Measurements from ENCODE around the gene LUZP2.

The LUZP2 gene

DNA sequence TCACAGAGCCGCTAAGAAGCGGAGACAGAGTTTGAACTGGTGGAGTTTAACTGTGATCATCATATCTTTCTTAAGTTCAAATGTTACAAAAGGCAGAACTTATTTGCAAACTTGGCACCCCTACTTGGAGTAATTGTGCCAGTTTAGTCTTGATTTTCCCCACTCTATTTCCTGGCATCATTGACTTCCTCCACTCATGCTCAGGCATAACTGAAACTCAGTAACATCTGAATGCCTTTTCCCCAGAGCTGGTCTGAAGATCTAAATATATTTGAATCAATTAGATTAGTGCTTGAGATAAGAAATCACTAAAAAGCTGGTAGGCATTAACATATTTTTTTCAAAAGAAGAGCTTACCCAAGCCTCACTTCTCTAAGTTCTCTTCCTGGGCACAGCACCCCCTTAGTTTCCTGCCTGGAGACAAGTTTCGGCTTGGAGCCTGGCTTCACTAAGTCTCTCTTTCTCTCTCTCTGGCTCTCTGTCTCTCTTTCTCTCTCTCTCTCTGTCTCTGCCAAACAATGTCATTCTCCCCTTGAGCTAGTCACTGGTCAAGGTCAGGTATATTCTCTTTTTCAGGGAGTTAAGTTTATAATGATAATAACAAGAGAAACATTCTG is 190.8 kb downstream of the LUZP2 start:
- TF ChIP-seq PATZ1 (CRISPR knock-in tag; IDR thresholded peaks at IDR 0.05; ENCODE audit: borderline replicate concordance) (no peak), SNAI2 (CRISPR knock-in tag; IDR thresholded peaks at IDR 0.05) (no peak), GLIS3 (CRISPR knock-in tag; IDR thresholded peaks at IDR 0.05) (no peak), OSR1 (CRISPR knock-in tag; IDR thresholded peaks at IDR 0.05) (no peak), ISL1 (CRISPR knock-in tag; IDR thresholded peaks at IDR 0.05) (no peak), PPARA (CRISPR knock-in tag; IDR thresholded peaks at IDR 0.05; ENCODE audit: borderline replicate concordance) (no peak), ZNF70 (CRISPR knock-in tag; IDR thresholded peaks at IDR 0.05) (no peak), ARNTL (CRISPR knock-in tag; IDR thresholded peaks at IDR 0.05; ENCODE audit: borderline replicate concordance, low read depth) (no peak), ZFP3 (CRISPR knock-in tag; IDR thresholded peaks at IDR 0.05) (no peak), ZC3H10 (CRISPR knock-in tag; IDR thresholded peaks at IDR 0.05) (no peak), CREB5 (CRISPR knock-in tag; IDR thresholded peaks at IDR 0.05; ENCODE audit: low read depth) (no peak), BACH2 (CRISPR knock-in tag; IDR thresholded peaks at IDR 0.05; ENCODE audit: borderline replicate concordance) (no peak), ZNF565 (CRISPR knock-in tag; conservative IDR thresholded peaks at IDR 0.05; ENCODE audit: low read depth) (no peak)
- peak; percentile 71 for ATAC-seq

DNA sequence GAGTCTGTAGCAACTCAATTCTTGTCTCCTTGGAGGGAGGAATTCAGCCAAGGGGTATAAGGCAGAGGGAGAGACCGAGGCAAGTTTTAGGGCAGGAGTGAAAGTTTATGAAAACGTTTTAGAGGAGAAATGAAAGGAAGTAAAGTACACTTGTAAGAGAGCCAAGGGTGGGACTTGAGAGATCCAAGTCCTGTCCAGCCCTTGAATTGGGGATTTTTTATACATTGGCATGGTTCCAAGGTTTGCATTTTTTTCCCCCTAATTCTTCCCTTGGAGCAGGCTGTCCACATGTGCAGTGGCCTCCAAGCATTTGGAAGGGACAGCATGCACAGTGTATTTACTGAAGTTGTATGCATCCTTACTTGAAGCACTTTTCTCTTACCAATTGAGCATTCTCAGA is 192.1 kb downstream of the LUZP2 start:
- TF ChIP-seq CSDC2 (CRISPR knock-in tag; IDR thresholded peaks at IDR 0.05) = no peak
- no peak for TF ChIP-seq ZNF70 (CRISPR knock-in tag; IDR thresholded peaks at IDR 0.05)
- TF ChIP-seq ZFP30 (CRISPR knock-in tag; IDR thresholded peaks at IDR 0.05) = no peak
- TF ChIP-seq ZC3H10 (CRISPR knock-in tag; IDR thresholded peaks at IDR 0.05) = no peak
- TF ChIP-seq TOX (CRISPR knock-in tag; IDR thresholded peaks at IDR 0.05; ENCODE audit: borderline replicate concordance) = no peak
- no peak for TF ChIP-seq SNAI2 (CRISPR knock-in tag; IDR thresholded peaks at IDR 0.05)
- no peak for TF ChIP-seq CREB5 (CRISPR knock-in tag; IDR thresholded peaks at IDR 0.05; ENCODE audit: low read depth)
- no peak for TF ChIP-seq BACH2 (CRISPR knock-in tag; IDR thresholded peaks at IDR 0.05; ENCODE audit: borderline replicate concordance)
- no peak for TF ChIP-seq ESRRG (CRISPR knock-in tag; IDR thresholded peaks at IDR 0.05)
- TF ChIP-seq, protein P1, sequence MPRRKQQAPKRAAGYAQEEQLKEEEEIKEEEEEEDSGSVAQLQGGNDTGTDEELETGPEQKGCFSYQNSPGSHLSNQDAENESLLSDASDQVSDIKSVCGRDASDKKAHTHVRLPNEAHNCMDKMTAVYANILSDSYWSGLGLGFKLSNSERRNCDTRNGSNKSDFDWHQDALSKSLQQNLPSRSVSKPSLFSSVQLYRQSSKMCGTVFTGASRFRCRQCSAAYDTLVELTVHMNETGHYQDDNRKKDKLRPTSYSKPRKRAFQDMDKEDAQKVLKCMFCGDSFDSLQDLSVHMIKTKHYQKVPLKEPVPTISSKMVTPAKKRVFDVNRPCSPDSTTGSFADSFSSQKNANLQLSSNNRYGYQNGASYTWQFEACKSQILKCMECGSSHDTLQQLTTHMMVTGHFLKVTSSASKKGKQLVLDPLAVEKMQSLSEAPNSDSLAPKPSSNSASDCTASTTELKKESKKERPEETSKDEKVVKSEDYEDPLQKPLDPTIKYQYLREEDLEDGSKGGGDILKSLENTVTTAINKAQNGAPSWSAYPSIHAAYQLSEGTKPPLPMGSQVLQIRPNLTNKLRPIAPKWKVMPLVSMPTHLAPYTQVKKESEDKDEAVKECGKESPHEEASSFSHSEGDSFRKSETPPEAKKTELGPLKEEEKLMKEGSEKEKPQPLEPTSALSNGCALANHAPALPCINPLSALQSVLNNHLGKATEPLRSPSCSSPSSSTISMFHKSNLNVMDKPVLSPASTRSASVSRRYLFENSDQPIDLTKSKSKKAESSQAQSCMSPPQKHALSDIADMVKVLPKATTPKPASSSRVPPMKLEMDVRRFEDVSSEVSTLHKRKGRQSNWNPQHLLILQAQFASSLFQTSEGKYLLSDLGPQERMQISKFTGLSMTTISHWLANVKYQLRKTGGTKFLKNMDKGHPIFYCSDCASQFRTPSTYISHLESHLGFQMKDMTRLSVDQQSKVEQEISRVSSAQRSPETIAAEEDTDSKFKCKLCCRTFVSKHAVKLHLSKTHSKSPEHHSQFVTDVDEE (CRISPR knock-in tag; IDR thresholded peaks at IDR 0.05) = no peak
- no peak for TF ChIP-seq OSR1 (CRISPR knock-in tag; IDR thresholded peaks at IDR 0.05)
- no peak for TF ChIP-seq CSRNP3 (CRISPR knock-in tag; IDR thresholded peaks at IDR 0.05)
- no peak for TF ChIP-seq PPARA (CRISPR knock-in tag; IDR thresholded peaks at IDR 0.05; ENCODE audit: borderline replicate concordance)
- no peak for TF ChIP-seq RARB (CRISPR knock-in tag; IDR thresholded peaks at IDR 0.05)
- no peak for TF ChIP-seq ZNF8 (CRISPR knock-in tag; IDR thresholded peaks at IDR 0.05)
- no peak for ATAC-seq

GRCh38 chr11:24697522-24698111 is 200.8 kb downstream of the LUZP2 start:
- TF ChIP-seq CSRNP3 (CRISPR knock-in tag; IDR thresholded peaks at IDR 0.05) (no peak), RARB (CRISPR knock-in tag; IDR thresholded peaks at IDR 0.05) (no peak), BACH2 (CRISPR knock-in tag; IDR thresholded peaks at IDR 0.05; ENCODE audit: borderline replicate concordance) (no peak), ZFP30 (CRISPR knock-in tag; IDR thresholded peaks at IDR 0.05) (no peak), SNAI2 (CRISPR knock-in tag; IDR thresholded peaks at IDR 0.05) (no peak), OSR1 (CRISPR knock-in tag; IDR thresholded peaks at IDR 0.05) (no peak), ZC3H10 (CRISPR knock-in tag; IDR thresholded peaks at IDR 0.05) (no peak)
- no peak for ATAC-seq
